ENCODE results near the gene PPP1R15A. TPM values are rescaled to one million over a fixed set of nuclear protein-coding genes. Genes with fewer than 3 reads are reported as not detected.

PPP1R15A gene
- total and polyA plus RNA-seq, 2 of the 8 experiments (the other 6 are each of a cell fraction or from before 2014, with no cell fraction given) = 4.1 to 14.0 TPM

GRCh38 chr19:48836089-48837017 is 35.9 kb upstream of the PPP1R15A start, which contains the start of gene HSD17B14 (continued):
- peak; percentile 57; the same call in 1 of the 2 replicates for TF ChIP-seq RBBP5 (IDR thresholded peaks at IDR 0.05; ENCODE audit: borderline replicate concordance, low read depth, low read length)
- peak; percentile 89 for TF ChIP-seq KDM1A (IDR thresholded peaks at IDR 0.05; ENCODE audit: borderline replicate concordance, low read length)
- peak; percentile 19; the same call in 1 of the 2 replicates for TF ChIP-seq TAF1 (IDR thresholded peaks at IDR 0.05; ENCODE audit: low read depth, low read length)
- TF ChIP-seq FOSL1 (IDR thresholded peaks at IDR 0.05; ENCODE audit: insufficient read depth, low read depth, low read length) = no peak
- TF ChIP-seq CHD2 (IDR thresholded peaks at IDR 0.05; ENCODE audit: low read length) = no peak
- TF ChIP-seq SP4 (IDR thresholded peaks at IDR 0.05; ENCODE audit: low read length) = 0 out of 2 replicates have a peak, but pooled peaks have one; percentile 30
- TF ChIP-seq TCF12 (IDR thresholded peaks at IDR 0.05; ENCODE audit: low read depth, low read length) = no peak
- no peak for TF ChIP-seq E2F6 (IDR thresholded peaks at IDR 0.05)
- TF ChIP-seq SAP30 (IDR thresholded peaks at IDR 0.05; ENCODE audit: insufficient read depth, insufficient replicate concordance, low read length) = peak; percentile 34
- TF ChIP-seq ZNF274 (IDR thresholded peaks at IDR 0.05; ENCODE audit: borderline replicate concordance, extremely low read depth, low read length) = no peak
- no peak for TF ChIP-seq USF2 (IDR thresholded peaks at IDR 0.05; ENCODE audit: low read length)
- TF ChIP-seq TEAD4 (IDR thresholded peaks at IDR 0.05; ENCODE audit: low read depth, low read length) = no peak
- TF ChIP-seq EP300 (IDR thresholded peaks at IDR 0.05; ENCODE audit: borderline replicate concordance in 1 of 2, low read depth in 2 of 2, low read length in 2 of 2) = no peak
- TF ChIP-seq CEBPB (IDR thresholded peaks at IDR 0.05; ENCODE audit: low read depth, low read length) = no peak
- TF ChIP-seq CHD1 (IDR thresholded peaks at IDR 0.05; ENCODE audit: low read depth, low read length) = no peak
- no peak for TF ChIP-seq CBX8 (IDR thresholded peaks at IDR 0.05; ENCODE audit: borderline replicate concordance, low read depth, low read length)
- TF ChIP-seq CTBP2 (IDR thresholded peaks at IDR 0.05; ENCODE audit: borderline replicate concordance, insufficient read depth, insufficient read length, low read length) = no peak
- no peak for TF ChIP-seq YY1 (IDR thresholded peaks at IDR 0.05; ENCODE audit: low read depth, low read length)
- no peak for TF ChIP-seq BCL11A (IDR thresholded peaks at IDR 0.05; ENCODE audit: low read depth in 2 of 2, low read length in 2 of 2)
- no peak; a peak in 1 of 4 replicates for TF ChIP-seq HDAC2 (IDR thresholded peaks at IDR 0.05; ENCODE audit: borderline replicate concordance in 1 of 2, low read depth in 2 of 2, low read length in 2 of 2)
- peak; percentile 23 for TF ChIP-seq ASH2L (IDR thresholded peaks at IDR 0.05; ENCODE audit: low read length)

Data from H1 (cell line).